HEK293T (cell line): ENCODE measurements around the gene ARHGAP6.

Experiments used
- BHLHE40 ChIP-seq: fragments of 450-650 bp; IDR thresholded peaks from 2 replicates; pipeline ENCODE4 v1.6.1; 2016; ENCODE audit warnings: mild to moderate bottlenecking, moderate library complexity, borderline replicate concordance
- FOXK2 ChIP-seq: fragments of 450-650 bp; IDR thresholded peaks from 2 replicates; pipeline ENCODE4 v1.6.1; 2016; ENCODE audit warnings: mild to moderate bottlenecking

DNA sequence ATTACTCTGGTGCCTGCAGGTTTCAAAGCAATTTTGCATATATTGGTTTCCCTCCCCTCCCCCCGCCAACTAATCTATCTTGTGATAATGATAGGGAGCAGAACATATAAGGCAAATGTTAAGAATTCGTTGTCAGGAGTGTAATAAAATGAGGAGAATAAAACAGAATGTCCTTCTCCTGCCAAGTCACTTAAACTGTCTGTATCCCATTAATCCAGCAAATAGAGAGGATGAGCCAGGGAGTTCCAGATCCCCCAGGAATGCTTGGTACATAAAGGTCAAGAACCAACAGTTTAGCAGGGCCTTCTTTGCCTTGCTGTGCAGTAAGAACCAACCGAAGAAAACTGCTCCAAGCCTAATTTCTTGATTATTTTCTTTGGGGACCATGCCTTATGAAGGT lies 231.1 kb downstream of the ARHGAP6 start:
- TF ChIP-seq FOXK2 (no peak), BHLHE40 (no peak)
